Right renal cortex interstitium (tissue), 3 donors: ENCODE results near the gene MYLK2. TPM values are rescaled to one million over a fixed set of nuclear protein-coding genes. Genes with fewer than 3 reads are reported as not detected.

Experiments
- DNase-seq, 3 donors: peaks; one replicate each; pipeline ENCODE4 v3.0.0-alpha.2; 2013; ENCODE audit warnings: low read depth in 3 of 3, low spot score in 2 of 3
- polyA plus RNA-seq, 3 donors: library from polyadenylated mRNA; unstranded; fragments of 120-200 nt; gene quantifications; one replicate each; pipeline ENCODE4 v1.2.1, GENCODE V29; 2013; ENCODE audit not compliant: insufficient read length in 3 of 3

MYLK2 gene
- polyA plus RNA-seq, 3 donors: 0.57 to 0.79 (median 0.62) TPM

DNA sequence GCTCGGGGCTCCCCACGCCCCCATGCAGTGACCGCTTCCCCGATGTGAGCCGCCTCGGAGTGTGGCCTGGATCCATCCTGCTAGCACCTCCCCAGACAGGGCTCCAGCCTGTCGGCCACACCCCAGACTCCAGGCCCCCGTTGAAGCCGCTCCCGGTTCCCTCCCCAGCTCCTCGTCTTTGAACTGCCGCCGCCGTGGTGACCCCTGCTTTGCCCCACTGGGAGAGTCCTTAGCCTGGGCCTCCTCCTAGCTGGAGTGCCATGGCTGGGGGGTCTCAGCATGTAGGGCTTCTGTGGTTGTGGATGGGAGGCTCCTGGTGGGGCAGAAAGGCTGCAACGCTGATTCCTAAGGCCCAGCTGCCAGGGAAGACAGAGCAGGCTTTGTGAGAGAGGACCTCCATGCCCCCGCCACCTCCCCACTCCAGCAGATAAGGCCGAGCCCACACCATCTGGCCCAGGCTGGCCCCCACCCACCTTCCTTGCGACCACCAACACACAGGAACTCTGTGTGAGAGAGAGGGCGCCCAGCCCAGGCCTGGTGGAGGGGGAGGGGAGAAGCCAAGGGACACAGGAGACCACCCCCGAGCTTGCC lies 14.9 kb downstream of the MYLK2 start:
- DNase-seq: no peak

DNA sequence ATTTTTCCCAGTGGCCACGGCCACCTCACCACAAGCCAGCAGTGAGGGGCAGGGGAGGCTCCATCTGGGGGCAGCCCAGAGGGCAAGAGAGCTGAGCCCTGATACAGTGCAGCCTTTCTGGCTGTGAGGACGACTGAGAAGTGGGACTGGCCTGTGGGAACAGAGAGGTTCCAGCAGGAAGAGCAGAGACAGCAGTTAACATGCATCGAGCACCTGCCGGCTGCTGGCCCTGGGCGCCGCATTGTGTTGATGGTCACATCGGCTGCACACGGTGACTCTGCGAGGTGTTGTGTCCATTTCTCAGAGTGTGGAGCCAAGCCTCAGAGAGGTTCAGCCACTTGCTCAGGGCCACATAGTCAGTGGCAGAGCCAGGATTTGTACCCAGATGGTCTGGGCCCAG lies 16.4 kb downstream of the MYLK2 start:
- DNase-seq: no peak

DNA sequence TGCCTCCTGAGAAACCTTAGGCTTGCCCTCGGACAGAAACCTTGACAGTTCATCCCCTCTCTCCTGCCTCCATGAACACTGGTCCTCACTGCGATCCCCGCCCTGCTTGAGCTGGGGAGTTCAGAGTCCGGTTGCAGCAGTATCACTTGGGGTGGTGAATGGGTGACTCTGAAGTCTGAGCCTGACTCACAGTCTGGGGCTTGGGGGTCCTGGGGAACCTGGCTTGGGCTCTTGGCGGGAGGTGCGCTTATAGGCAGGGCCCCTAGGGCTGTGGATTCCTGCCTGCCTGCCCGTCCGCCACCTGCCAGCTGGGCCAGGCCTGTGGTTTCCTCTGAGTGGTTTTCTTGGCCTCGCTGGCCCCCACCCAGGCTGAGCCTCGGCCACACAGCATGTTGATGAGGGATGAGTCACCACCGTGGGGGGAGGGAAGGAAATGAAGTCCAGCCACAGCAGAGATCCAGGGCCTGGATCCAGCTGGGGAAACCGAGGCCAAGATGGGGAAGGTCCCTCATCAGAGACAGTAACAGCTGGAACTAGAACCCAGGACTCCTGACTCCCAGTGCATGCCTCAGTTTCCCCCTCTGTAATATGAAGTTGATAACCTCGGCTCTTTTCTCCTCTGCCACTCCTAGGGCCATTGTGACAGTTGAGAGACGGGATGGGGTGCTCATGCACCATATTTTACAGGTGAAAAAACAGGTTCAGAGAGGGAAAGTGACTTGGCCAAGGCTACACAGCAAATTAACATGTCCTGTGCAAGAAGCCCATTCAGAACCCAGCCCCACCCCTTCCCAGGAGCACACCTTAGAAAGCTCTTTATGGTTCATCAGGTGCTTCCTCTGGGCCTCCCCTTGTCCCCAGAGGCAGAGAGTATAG lies 17.1 kb downstream of the MYLK2 start:
- DNase-seq: no peak

GRCh38 chr20:31836853-31837608 lies 17.9 kb downstream of the MYLK2 start:
- no peak for DNase-seq

- no peak for DNase-seq
These were observed 18.8 kb downstream of the MYLK2 start for GRCh38 chr20:31837896-31838397.

GRCh38 chr20:31838646-31839292 lies 19.6 kb downstream of the MYLK2 start:
- DNase-seq: no peak

DNA sequence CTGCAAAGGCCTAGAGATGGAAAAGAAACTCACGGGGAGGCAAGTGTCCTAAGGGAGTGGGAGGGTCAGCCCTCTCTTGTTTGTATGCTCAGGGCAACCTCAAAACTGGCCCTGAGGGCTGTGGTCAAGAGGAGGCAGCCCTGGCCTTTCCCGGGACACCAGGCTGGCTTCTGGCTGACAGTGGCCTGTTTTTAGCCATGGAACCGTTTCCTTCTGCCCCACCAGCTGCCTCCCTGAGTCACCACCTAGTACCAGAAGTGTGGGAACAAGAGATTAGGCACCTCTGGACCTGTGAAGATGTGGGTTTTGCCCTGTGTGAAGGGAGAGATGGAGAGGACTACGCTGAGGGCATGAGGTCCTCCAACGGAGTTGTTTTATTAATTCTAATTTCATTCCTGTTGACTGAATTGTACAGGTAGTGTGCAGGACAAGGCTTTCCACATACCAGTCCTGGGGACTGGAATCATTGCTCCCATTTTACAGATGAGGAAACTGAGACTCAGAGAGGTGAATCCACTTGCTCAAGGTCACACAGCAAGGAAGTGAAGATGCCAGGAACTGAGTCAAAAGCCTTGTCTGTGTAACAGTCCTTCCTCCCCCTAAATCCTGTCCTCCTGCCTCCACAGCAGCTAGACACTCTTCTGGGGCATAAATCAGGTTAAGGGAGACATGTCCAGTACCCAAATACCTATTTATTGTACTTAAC lies 20.8 kb downstream of the MYLK2 start:
- no peak for DNase-seq

DNA sequence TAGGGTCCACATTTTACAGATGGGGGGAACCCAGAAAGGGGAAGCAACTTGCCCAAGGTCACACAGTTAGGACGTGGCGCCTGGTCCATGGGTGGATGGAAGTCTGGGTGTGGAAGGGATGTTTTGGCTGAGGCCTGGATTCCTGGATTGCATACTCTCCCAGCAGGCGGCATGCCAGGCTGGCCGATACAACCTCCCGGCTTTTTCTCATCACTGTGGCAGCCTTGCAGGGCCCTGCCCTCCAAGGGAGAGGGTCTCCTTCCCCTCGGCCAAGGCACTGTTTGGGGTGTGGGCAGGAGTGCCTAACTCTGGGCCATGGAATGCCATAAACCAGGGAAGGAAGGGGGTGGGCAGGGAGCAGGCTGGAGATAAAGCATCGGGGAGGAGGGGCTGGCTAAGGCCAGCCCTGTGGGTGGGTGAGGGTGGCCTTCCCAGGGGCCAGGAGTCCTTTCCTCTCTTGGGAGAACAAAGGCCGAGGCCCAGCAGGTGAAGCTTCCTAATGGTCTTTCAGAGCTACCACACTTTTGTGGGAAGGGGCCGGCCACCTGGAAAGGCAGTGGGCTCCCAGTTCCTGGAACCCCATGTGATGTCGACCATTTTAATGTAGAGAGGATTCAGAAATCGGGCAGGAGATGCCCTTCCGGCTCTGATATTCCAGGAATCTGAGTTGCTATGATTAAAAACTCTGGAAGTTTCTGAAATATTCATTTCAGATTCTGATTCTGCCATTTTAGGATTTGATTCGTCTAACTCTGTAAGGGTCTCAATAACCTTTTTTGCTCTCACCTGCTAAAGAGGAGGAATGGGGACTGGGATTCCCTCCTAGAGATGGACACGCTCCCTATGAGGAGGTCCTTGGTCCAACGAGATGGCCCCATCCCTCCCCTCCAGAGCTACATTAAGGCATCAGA lies 22.0 kb downstream of the MYLK2 start:
- no peak for DNase-seq

DNA sequence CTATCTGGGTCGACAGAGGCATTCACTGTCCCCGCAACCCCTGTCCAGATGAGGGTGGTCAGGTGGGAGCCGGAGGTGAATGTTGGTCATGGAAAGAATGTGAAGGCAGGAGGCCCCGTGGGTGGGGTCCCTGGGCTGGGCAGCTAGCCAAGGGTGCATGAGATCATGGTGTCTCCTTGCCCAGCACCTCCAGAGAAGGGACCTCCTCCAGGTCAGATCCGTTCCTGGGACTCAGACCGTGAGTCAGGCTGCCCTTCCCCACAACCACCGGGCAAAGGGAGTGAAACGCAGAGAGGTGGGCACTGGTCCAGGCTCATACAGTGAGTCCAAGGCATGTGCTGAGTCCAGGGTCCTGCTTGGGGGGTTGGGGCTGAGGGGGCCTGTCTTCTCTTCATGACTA lies 22.8 kb downstream of the MYLK2 start:
- DNase-seq: no peak

DNA sequence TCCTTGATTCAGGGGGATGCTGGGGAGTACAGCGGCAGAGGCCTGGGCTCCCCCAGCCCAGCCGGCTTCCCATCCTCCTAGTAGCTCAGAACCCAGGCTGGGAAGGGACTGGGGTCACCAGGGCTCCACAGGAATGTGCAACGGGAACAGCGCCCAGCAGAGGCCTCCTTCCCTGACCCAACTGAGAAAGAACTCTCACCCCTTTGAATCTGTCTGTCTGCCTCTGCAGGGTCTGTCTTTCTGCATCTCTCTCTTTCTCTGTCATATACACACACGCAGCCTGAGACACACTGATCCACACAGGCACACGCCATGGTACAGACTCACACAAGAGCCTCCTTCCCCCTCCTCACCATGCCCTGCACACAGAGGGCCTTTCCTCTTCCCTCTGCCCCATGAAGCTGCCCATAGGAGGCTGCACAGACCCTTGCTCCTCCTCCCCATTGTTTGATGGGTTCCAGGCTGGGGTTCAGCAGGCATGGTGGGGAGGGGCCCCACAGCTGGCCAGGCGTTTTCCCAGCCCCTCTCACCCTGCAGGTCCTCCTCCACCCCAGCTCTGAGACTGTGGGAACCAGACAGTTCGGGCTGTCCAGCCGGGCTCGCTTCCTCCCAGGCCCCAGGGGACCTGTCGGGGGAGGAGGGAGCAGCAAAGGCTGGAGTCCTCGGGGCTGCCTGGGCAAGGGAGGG lies 23.5 kb downstream of the MYLK2 start:
- DNase-seq: peak in 2 of 3 donors; percentile 62 to 69

GRCh38 chr20:31843288-31843687 lies 24.1 kb downstream of the MYLK2 start:
- no peak for DNase-seq

DNA sequence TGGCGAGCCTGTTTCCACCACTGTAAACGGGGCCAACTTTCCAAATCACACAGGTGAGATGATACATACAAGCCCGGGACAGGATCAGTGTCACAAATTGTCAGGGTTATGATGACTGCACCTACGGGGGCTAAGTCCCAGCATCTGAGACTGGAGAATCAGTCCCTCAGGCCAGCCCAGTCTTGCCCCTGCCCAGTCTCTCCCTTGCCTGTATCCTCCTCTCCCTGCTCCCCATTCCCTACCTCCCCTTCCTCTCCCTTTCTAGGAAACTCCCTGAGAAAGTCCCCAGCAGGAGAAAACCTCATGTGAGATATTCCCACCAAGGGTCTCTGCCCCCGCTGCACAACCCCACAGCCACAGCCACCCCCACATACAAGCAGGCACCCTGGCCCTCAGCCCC lies 24.7 kb downstream of the MYLK2 start:
- no peak for DNase-seq

DNA sequence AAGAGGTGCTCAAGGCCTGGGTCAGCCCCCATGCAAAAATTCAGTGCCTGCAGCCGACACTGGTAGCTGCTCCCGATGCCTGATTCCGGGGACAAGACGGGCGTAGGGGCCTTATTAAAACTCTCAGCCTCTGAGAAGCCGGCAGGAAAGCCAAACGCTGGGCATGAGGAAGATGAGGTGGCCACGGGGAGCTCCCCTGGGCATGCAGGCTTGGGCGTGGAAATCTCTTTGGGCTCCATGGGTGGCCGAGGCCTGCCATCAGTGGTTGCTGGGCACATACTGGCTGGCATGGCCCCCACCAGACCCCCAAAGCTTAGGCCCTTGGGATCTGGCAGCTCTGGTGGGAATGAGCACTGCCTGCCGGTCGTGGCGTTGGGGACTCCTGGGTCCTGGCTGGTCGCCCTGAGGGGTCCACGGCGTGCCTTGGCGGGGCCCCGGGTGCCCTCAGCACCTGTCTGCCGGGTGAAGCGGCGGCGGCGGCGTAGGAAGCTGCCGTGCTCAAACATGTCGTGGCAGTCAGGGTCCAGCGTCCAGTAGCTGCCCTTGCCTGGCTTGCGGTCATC lies 25.7 kb downstream of the MYLK2 start:
- DNase-seq: no peak

GRCh38 chr20:31845300-31845863 lies 26.2 kb downstream of the MYLK2 start, which contains the start of gene FOXS1:
FOXS1 (minus strand) TSS chr20:31845604; CDS start chr20:31845542, 62 bp downstream.
- DNase-seq: peak in 1 of 3 donors; percentile 51

DNA sequence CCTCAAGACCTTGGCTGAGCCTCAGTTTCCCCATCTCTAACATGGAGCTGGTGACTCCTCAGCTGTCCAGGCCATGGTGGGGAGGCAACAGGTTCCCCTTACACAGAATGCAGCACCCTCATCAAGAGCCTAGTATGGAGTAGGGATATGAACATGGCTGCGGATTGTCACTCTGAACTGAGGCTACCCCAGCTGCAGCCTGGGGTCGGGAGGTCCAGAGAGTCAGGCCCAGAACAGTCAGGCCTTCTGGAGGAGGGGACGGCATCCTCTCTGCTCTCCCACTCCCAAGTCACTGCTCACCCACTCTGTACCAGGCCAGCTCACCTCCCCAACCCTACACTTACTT lies 27.6 kb downstream of the MYLK2 start:
- no peak for DNase-seq

- DNase-seq: no peak
These were observed 29.2 kb downstream of the MYLK2 start for GRCh38 chr20:31848088-31848999.
